ENCODE data around the gene SHTN1. TPM values are rescaled to one million over a fixed set of nuclear protein-coding genes. Genes with fewer than 3 reads are reported as not detected.

The SHTN1 gene
- polyA plus RNA-seq, 1 donor (not counting 4 experiments of a cell fraction or from before 2014, with no cell fraction given) = 21.3 TPM

DNA sequence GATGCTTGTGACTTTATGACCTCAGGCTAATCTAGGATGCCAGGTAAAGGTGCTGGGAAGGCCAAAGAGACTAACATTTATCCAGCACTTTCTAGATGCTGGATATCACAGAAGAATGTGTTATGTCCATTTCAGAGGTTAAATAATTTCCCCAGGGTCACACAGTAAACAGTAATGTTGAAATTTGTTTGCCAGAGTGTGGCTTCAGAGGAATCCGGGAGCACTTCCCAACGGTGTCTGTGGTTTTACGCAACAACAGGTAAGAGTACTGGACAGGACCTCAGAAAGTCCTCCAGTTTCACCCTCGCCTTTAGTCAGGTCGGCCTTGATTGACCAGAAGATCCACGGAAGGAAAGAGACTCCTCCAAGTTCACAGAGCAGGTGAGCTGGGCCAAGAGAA, 1.7 kb downstream of the SHTN1 start:
- no peak for TF ChIP-seq EZH2 (IDR thresholded peaks at IDR 0.05; ENCODE audit: low read length)
- TF ChIP-seq, protein P1, sequence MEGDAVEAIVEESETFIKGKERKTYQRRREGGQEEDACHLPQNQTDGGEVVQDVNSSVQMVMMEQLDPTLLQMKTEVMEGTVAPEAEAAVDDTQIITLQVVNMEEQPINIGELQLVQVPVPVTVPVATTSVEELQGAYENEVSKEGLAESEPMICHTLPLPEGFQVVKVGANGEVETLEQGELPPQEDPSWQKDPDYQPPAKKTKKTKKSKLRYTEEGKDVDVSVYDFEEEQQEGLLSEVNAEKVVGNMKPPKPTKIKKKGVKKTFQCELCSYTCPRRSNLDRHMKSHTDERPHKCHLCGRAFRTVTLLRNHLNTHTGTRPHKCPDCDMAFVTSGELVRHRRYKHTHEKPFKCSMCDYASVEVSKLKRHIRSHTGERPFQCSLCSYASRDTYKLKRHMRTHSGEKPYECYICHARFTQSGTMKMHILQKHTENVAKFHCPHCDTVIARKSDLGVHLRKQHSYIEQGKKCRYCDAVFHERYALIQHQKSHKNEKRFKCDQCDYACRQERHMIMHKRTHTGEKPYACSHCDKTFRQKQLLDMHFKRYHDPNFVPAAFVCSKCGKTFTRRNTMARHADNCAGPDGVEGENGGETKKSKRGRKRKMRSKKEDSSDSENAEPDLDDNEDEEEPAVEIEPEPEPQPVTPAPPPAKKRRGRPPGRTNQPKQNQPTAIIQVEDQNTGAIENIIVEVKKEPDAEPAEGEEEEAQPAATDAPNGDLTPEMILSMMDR (optimal IDR thresholded peaks at IDR 0.05 in 1 of 3, IDR thresholded peaks at IDR 0.05 in 1 of 3, conservative IDR thresholded peaks at IDR 0.05 in 1 of 3; ENCODE audit: extremely low read depth in 1 of 3, insufficient read depth in 2 of 3, low read length in 3 of 3) = no peak
- Histone ChIP-seq H3K27ac (ENCODE audit: control insufficient read depth, insufficient read depth, low read length) (no peak overlapping the region), H3K27me3 (ENCODE audit: control insufficient read depth, extremely low read depth, insufficient read depth, low read length) (no peaks in the 10 kb centered on the region), H3K9ac (ENCODE audit: control insufficient read depth, extremely low read depth, insufficient read depth, low read length) (no peak overlapping the region), H2AFZ (ENCODE audit: control insufficient read depth, low read length) (no peak overlapping the region), H3K36me3 (ENCODE audit: control insufficient read depth in 2 of 2, extremely low read depth in 1 of 2, insufficient read depth in 2 of 2, low read length in 2 of 2) (no peaks in the 10 kb centered on the region), H3K9me3 (ENCODE audit: control insufficient read depth, low read depth, low read length) (no peaks in the 10 kb centered on the region), H3K4me2 (ENCODE audit: control insufficient read depth, extremely low read depth, insufficient read depth, low read depth, low read length) (peak overlapping the region; percentile 38), H3K4me3 (ENCODE audit: control insufficient read depth in 2 of 3, extremely low read depth in 1 of 3, insufficient read depth in 2 of 3, low read depth in 1 of 3, low read length in 3 of 3) (peak overlapping the region in 1 of 3 experiments; percentile 22), H3K79me2 (ENCODE audit: control insufficient read depth, insufficient read depth, low read length) (peaks cover 50% of the 10 kb centered on the region), H3K9me1 (ENCODE audit: control insufficient read depth, extremely low read depth, insufficient read depth, low read length) (no peaks in the 10 kb centered on the region), H4K20me1 (ENCODE audit: control insufficient read depth, extremely low read depth, insufficient read depth, low read length) (no peaks in the 10 kb centered on the region), H3K4me1 (ENCODE audit: control insufficient read depth, extremely low read depth, insufficient read depth, low read length) (peaks cover 10% of the 10 kb centered on the region)
- dilution Hi-C loops (cut with MboI; ENCODE audit: extremely low pct_ligation_motif_present, low sequenced_read_pairs) = no loop called here
- no peak for DNase-seq (ENCODE audit: low read depth, low spot score)
- no peak for FAIRE-seq

DNA sequence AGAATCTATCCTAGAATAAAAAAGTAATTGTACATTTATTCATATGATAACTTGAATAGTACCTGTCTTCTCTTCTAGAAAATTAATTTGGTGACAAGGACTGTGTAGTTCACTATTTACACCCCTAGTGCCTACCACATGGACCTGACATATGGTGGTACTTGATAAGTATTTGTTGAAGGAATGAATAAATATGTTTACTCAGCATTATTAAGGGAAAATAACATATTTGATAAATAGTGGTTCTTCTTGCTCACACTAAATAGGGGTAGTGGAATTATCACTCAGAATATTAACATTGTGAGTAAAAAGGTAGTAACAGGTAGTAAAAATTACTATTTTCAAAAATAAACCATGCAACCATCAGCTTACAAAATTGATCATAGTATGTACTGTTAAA, 2.8 kb downstream of the SHTN1 start:
- Histone ChIP-seq H3K9me1 (ENCODE audit: control insufficient read depth, extremely low read depth, insufficient read depth, low read length) (no peaks in the 10 kb centered on the region), H3K4me1 (ENCODE audit: control insufficient read depth, extremely low read depth, insufficient read depth, low read length) (peaks cover 10% of the 10 kb centered on the region), H3K36me3 (ENCODE audit: control insufficient read depth in 2 of 2, extremely low read depth in 1 of 2, insufficient read depth in 2 of 2, low read length in 2 of 2) (peaks cover 0 to 1% of the 10 kb centered on the region in 2 experiments), H3K9me3 (ENCODE audit: control insufficient read depth, low read depth, low read length) (no peaks in the 10 kb centered on the region), H4K20me1 (ENCODE audit: control insufficient read depth, extremely low read depth, insufficient read depth, low read length) (peaks cover 4% of the 10 kb centered on the region), H3K4me2 (ENCODE audit: control insufficient read depth, extremely low read depth, insufficient read depth, low read depth, low read length) (no peak overlapping the region), H2AFZ (ENCODE audit: control insufficient read depth, low read length) (no peak overlapping the region), H3K27ac (ENCODE audit: control insufficient read depth, insufficient read depth, low read length) (no peak overlapping the region), H3K4me3 (ENCODE audit: control insufficient read depth in 2 of 3, extremely low read depth in 1 of 3, insufficient read depth in 2 of 3, low read depth in 1 of 3, low read length in 3 of 3) (no peak overlapping the region), H3K9ac (ENCODE audit: control insufficient read depth, extremely low read depth, insufficient read depth, low read length) (no peak overlapping the region), H3K27me3 (ENCODE audit: control insufficient read depth, extremely low read depth, insufficient read depth, low read length) (no peaks in the 10 kb centered on the region), H3K79me2 (ENCODE audit: control insufficient read depth, insufficient read depth, low read length) (peaks cover 56% of the 10 kb centered on the region)
- no peak for FAIRE-seq
- DNase-seq (ENCODE audit: low read depth, low spot score) = no peak
- dilution Hi-C loops (cut with MboI; ENCODE audit: extremely low pct_ligation_motif_present, low sequenced_read_pairs) = no loop called here
- no peak for TF ChIP-seq EZH2 (IDR thresholded peaks at IDR 0.05; ENCODE audit: low read length)
- TF ChIP-seq, protein P1 (optimal IDR thresholded peaks at IDR 0.05 in 1 of 3, IDR thresholded peaks at IDR 0.05 in 1 of 3, conservative IDR thresholded peaks at IDR 0.05 in 1 of 3; ENCODE audit: extremely low read depth in 1 of 3, insufficient read depth in 2 of 3, low read length in 3 of 3) = no peak

Measured in keratinocyte (primary cell).